Astrocyte (in vitro differentiated cells and primary cell): Measurements from ENCODE around the gene SCGB3A1. TPM values are rescaled to one million over a fixed set of nuclear protein-coding genes. Genes with fewer than 3 reads are reported as not detected.

Source experiments
- DNase-seq: peaks from one replicate; pipeline ENCODE4 v3.0.0-alpha.2; 2010; ENCODE audit warnings: low read depth
- FAIRE-seq: peaks from 2 replicates; lab custom pipeline; 2011; peaks lifted over from hg19 to GRCh38; lab: Jason Lieb, UNC
- H2AFZ ChIP-seq: 2 replicates; pipeline ENCODE4 v1.6.0; 2012; ENCODE audit warnings: low read depth, low read length, inconsistent platforms
- H3K27ac ChIP-seq: 2 replicates; pipeline ENCODE4 v1.5.1; 2011; ENCODE audit warnings: low read depth, low read length, inconsistent platforms
- H3K27me3 ChIP-seq: 2 replicates; pipeline ENCODE4 v1.6.0; 2011; ENCODE audit warnings: low read length, inconsistent platforms; ENCODE audit not compliant: insufficient read depth
- H3K36me3 ChIP-seq: 2 replicates; pipeline ENCODE4 v1.5.1; 2011; ENCODE audit warnings: low read length, inconsistent platforms; ENCODE audit not compliant: insufficient read depth
- H3K4me1 ChIP-seq: 2 replicates; pipeline ENCODE4 v1.5.1; 2011; ENCODE audit warnings: low read length, inconsistent platforms; ENCODE audit not compliant: insufficient read depth
- H3K4me2 ChIP-seq: 2 replicates; pipeline ENCODE4 v1.6.0; 2012; ENCODE audit warnings: low read length, inconsistent platforms
- H3K4me3 ChIP-seq: 2 replicates; pipeline ENCODE4 v1.5.1; 2011; ENCODE audit warnings: low read depth, mild to moderate bottlenecking, low read length, inconsistent platforms; ENCODE audit not compliant: insufficient read depth
- H3K79me2 ChIP-seq: 2 replicates; pipeline ENCODE4 v1.6.0; 2012; ENCODE audit warnings: mild to moderate bottlenecking, low read length, inconsistent platforms; ENCODE audit not compliant: insufficient read depth
- H3K9ac ChIP-seq: 2 replicates; pipeline ENCODE4 v1.6.0; 2012; ENCODE audit warnings: mild to moderate bottlenecking, low read length, inconsistent platforms
- H3K9me3 ChIP-seq: 2 replicates; pipeline ENCODE4 v1.5.1; 2012; ENCODE audit warnings: low read depth, mild to moderate bottlenecking, low read length, inconsistent platforms; ENCODE audit not compliant: insufficient read depth
- H4K20me1 ChIP-seq: 2 replicates; pipeline ENCODE4 v1.6.0; 2012; ENCODE audit warnings: low read length, inconsistent platforms; ENCODE audit not compliant: insufficient read depth
- H3K27ac Mint-ChIP-seq: one replicate; pipeline ENCODE4 v1.8.0; 2021; ENCODE audit warnings: mild to moderate bottlenecking, mixed read lengths; ENCODE audit not compliant: unreplicated experiment
- H3K27me3 Mint-ChIP-seq: one replicate; pipeline ENCODE4 v1.8.0; 2021; ENCODE audit warnings: low read depth, mixed read lengths; ENCODE audit not compliant: unreplicated experiment
- H3K36me3 Mint-ChIP-seq: one replicate; pipeline ENCODE4 v1.8.0; 2021; ENCODE audit warnings: low read depth, mixed read lengths; ENCODE audit not compliant: unreplicated experiment
- H3K4me1 Mint-ChIP-seq: one replicate; pipeline ENCODE4 v1.8.0; 2021; ENCODE audit warnings: low read depth, mixed read lengths; ENCODE audit not compliant: unreplicated experiment
- H3K4me3 Mint-ChIP-seq: one replicate; pipeline ENCODE4 v1.8.0; 2021; ENCODE audit warnings: mild to moderate bottlenecking, moderate library complexity, mixed read lengths; ENCODE audit not compliant: unreplicated experiment
- H3K9me3 Mint-ChIP-seq: one replicate; pipeline ENCODE4 v1.8.0; 2021; ENCODE audit warnings: mild to moderate bottlenecking, mixed read lengths; ENCODE audit not compliant: unreplicated experiment
- CTCF ChIP-seq: IDR thresholded peaks from 2 replicates; pipeline ENCODE4 v1.5.1; 2011; ENCODE audit warnings: low read depth, mild to moderate bottlenecking, inconsistent platforms, low read length, moderate library complexity; ENCODE audit not compliant: insufficient read depth
- EZH2 ChIP-seq: IDR thresholded peaks from 2 replicates; pipeline ENCODE4 v1.6.1; 2012; ENCODE audit warnings: mild to moderate bottlenecking, low read length, inconsistent platforms; ENCODE audit not compliant: insufficient read depth
- total RNA-seq: library from RNA; stranded (reverse); gene quantifications from 2 replicates; pipeline ENCODE4 v1.2.1, GENCODE V29; 2021

The SCGB3A1 gene
- total RNA-seq, 1 donor from 2014 or later = not detected

GRCh38 chr5:180624587-180624986, 33.3 kb upstream of the SCGB3A1 start:
- H3K79me2 ChIP-seq = no peaks in the 10 kb centered on the region
- DNase-seq = no peak
- no peaks in the 10 kb centered on the region for H3K9me3 ChIP-seq
- H3K4me3 ChIP-seq = no peak overlapping the region
- H4K20me1 ChIP-seq = no peaks in the 10 kb centered on the region
- Mint-ChIP-seq H3K9me3 (no peaks in the 10 kb centered on the region), H3K4me3 (no peak overlapping the region), H3K27ac (no peak overlapping the region), H3K27me3 (peaks cover 28% of the 10 kb centered on the region), H3K36me3 (no peaks in the 10 kb centered on the region), H3K4me1 (no peaks in the 10 kb centered on the region)
- H3K27ac ChIP-seq = no peak overlapping the region
- no peak overlapping the region for H2AFZ ChIP-seq
- H3K4me1 ChIP-seq = no peaks in the 10 kb centered on the region
- FAIRE-seq = no peak
- no peak overlapping the region for H3K4me2 ChIP-seq
- no peak overlapping the region for H3K9ac ChIP-seq
- H3K36me3 ChIP-seq = no peaks in the 10 kb centered on the region
- H3K27me3 ChIP-seq = no peaks in the 10 kb centered on the region
- TF ChIP-seq CTCF (no peak), EZH2 (no peak)

- H3K4me3 Mint-ChIP-seq = no peak overlapping the region
- H4K20me1 ChIP-seq = no peaks in the 10 kb centered on the region
- H3K9me3 Mint-ChIP-seq = no peaks in the 10 kb centered on the region
- no peak for DNase-seq
- H3K4me1 Mint-ChIP-seq = no peaks in the 10 kb centered on the region
- FAIRE-seq = no peak
- no peaks in the 10 kb centered on the region for H3K79me2 ChIP-seq
- H3K9ac ChIP-seq = no peak overlapping the region
- H3K27me3 ChIP-seq = no peaks in the 10 kb centered on the region
- H3K27ac ChIP-seq = no peak overlapping the region
- no peak overlapping the region for H3K27ac Mint-ChIP-seq
- H3K36me3 ChIP-seq = no peaks in the 10 kb centered on the region
- no peaks in the 10 kb centered on the region for H3K4me1 ChIP-seq
- H3K4me3 ChIP-seq = no peak overlapping the region
- no peak overlapping the region for H3K4me2 ChIP-seq
- H3K36me3 Mint-ChIP-seq = no peaks in the 10 kb centered on the region
- no peak overlapping the region for H2AFZ ChIP-seq
- TF ChIP-seq CTCF (no peak), EZH2 (no peak)
- H3K9me3 ChIP-seq = no peaks in the 10 kb centered on the region
- H3K27me3 Mint-ChIP-seq = peaks cover 29% of the 10 kb centered on the region
These were observed 32.5 kb upstream of the SCGB3A1 start for GRCh38 chr5:180623844-180624243.

- no peaks in the 10 kb centered on the region for H3K36me3 Mint-ChIP-seq
- FAIRE-seq = no peak
These were observed 32.1 kb upstream of the SCGB3A1 start for GRCh38 chr5:180623411-180623834.

More at GRCh38 chr5:180623411-180623834, 32.1 kb upstream of the SCGB3A1 start:
- Histone ChIP-seq H3K4me2 (no peak overlapping the region), H3K9me3 (no peaks in the 10 kb centered on the region), H3K4me1 (no peaks in the 10 kb centered on the region), H3K4me3 (no peak overlapping the region), H2AFZ (no peak overlapping the region), H3K27ac (no peak overlapping the region), H3K36me3 (no peaks in the 10 kb centered on the region), H4K20me1 (no peaks in the 10 kb centered on the region), H3K79me2 (no peaks in the 10 kb centered on the region), H3K9ac (no peak overlapping the region), H3K27me3 (peaks cover 1% of the 10 kb centered on the region)
- no peak for TF ChIP-seq EZH2
- no peak for TF ChIP-seq CTCF
- H3K9me3 Mint-ChIP-seq = no peaks in the 10 kb centered on the region
- H3K27ac Mint-ChIP-seq = no peak overlapping the region
- H3K4me3 Mint-ChIP-seq = no peak overlapping the region
- H3K27me3 Mint-ChIP-seq = peaks cover 30% of the 10 kb centered on the region
- H3K4me1 Mint-ChIP-seq = no peaks in the 10 kb centered on the region
- DNase-seq = no peak
